Measurements from ENCODE around the gene PARD3B. TPM values are rescaled to one million over a fixed set of nuclear protein-coding genes. Genes with fewer than 3 reads are reported as not detected.

Gene PARD3B
- total RNA-seq, 1 experiment from 2014 or later, result 3.9 TPM

- no peak for DNase-seq (ENCODE audit: low spot score)
Observed at GRCh38 chr2:204945376-204945775, 400.1 kb downstream of the PARD3B start.

- no peak for DNase-seq (ENCODE audit: low spot score)
Observed at GRCh38 chr2:204946892-204947291, 401.6 kb downstream of the PARD3B start.

- DNase-seq (ENCODE audit: low spot score), result no peak
Observed at GRCh38 chr2:204947405-204947804, 402.1 kb downstream of the PARD3B start.

GRCh38 chr2:204948024-204948763 lies 402.9 kb downstream of the PARD3B start:
- no peak for DNase-seq (ENCODE audit: low spot score)

- DNase-seq (ENCODE audit: low spot score), result no peak
Observed at GRCh38 chr2:204948822-204949221, 403.5 kb downstream of the PARD3B start.

GRCh38 chr2:204950695-204951346 lies 405.5 kb downstream of the PARD3B start:
- DNase-seq (ENCODE audit: low spot score), result no peak

- DNase-seq (ENCODE audit: low spot score), result no peak
Observed at GRCh38 chr2:204958371-204958770, 413.1 kb downstream of the PARD3B start.

GRCh38 chr2:204964414-204964813 lies 419.1 kb downstream of the PARD3B start:
- DNase-seq (ENCODE audit: low spot score), result no peak

- DNase-seq (ENCODE audit: low spot score), result no peak
Observed at GRCh38 chr2:204966245-204966644, 421.0 kb downstream of the PARD3B start.

- DNase-seq (ENCODE audit: low spot score), result no peak
Observed at GRCh38 chr2:204967199-204967960, 422.1 kb downstream of the PARD3B start.

- no peak for DNase-seq (ENCODE audit: low spot score)
Observed at GRCh38 chr2:204971206-204971907, 426.1 kb downstream of the PARD3B start.

- no peak for DNase-seq (ENCODE audit: low spot score)
Observed at GRCh38 chr2:204972161-204972560, 426.9 kb downstream of the PARD3B start.

- DNase-seq (ENCODE audit: low spot score), result no peak
Observed at GRCh38 chr2:204972606-204973336, 427.5 kb downstream of the PARD3B start.

- no peak for DNase-seq (ENCODE audit: low spot score)
Observed at GRCh38 chr2:204973616-204974015, 428.3 kb downstream of the PARD3B start.

- no peak for DNase-seq (ENCODE audit: low spot score)
Observed at GRCh38 chr2:204974487-204974886, 429.2 kb downstream of the PARD3B start.

GRCh38 chr2:204977914-204978313 lies 432.6 kb downstream of the PARD3B start:
- DNase-seq (ENCODE audit: low spot score), result peak; percentile 16

GRCh38 chr2:204982303-204982702 lies 437.0 kb downstream of the PARD3B start:
- no peak for DNase-seq (ENCODE audit: low spot score)

- DNase-seq (ENCODE audit: low spot score), result no peak
Observed at GRCh38 chr2:204984518-204984917, 439.2 kb downstream of the PARD3B start.

- no peak for DNase-seq (ENCODE audit: low spot score)
Observed at GRCh38 chr2:204986641-204987040, 441.4 kb downstream of the PARD3B start.

- no peak for DNase-seq (ENCODE audit: low spot score)
Observed at GRCh38 chr2:204988836-204989235, 443.6 kb downstream of the PARD3B start.

GRCh38 chr2:204989877-204990276 lies 444.6 kb downstream of the PARD3B start:
- DNase-seq (ENCODE audit: low spot score), result no peak
